Natural killer cell (primary cell): ENCODE measurements around the gene CARF. TPM values are rescaled to one million over a fixed set of nuclear protein-coding genes. Genes with fewer than 3 reads are reported as not detected.
"Not testable (repeated sequence)": the region's sequence is repeated elsewhere in the genome, so short reads cannot be mapped to it uniquely, and the experiment has no call there.

ENCODE experiments used
- ATAC-seq, 3 donors: fragments of 150-1000 bp in 2 of 3; fragments of 200-7000 bp in 1 of 3; cut with Tn5 transposase; 1 replicate in 1 of 3; 2 replicates in 2 of 3; pipeline ENCODE4 v1.10.0; 2021; ENCODE audit warnings: mild to moderate bottlenecking in 2 of 3, moderate library complexity in 2 of 3
- DNase-seq, 2 donors: peaks; one replicate each; pipeline versions ENCODE4 v3.0.0 to v3.0.0-alpha.2; 2013 to 2021; ENCODE audit warnings: mixed read lengths in 1 of 2
- H3K27ac ChIP-seq: one replicate; pipeline ENCODE4 v1.5.1; 2013; ENCODE audit warnings: mild to moderate bottlenecking, low read length
- H3K27me3 ChIP-seq: one replicate; pipeline ENCODE4 v1.6.1; 2013; ENCODE audit warnings: low read length; ENCODE audit not compliant: control insufficient read depth, insufficient read depth
- H3K36me3 ChIP-seq: one replicate; pipeline ENCODE4 v1.6.1; 2013; ENCODE audit warnings: low read length; ENCODE audit not compliant: control insufficient read depth, insufficient read depth
- H3K4me1 ChIP-seq: one replicate; pipeline ENCODE4 v1.6.1; 2013; ENCODE audit warnings: low read length; ENCODE audit not compliant: control insufficient read depth, insufficient read depth
- H3K4me3 ChIP-seq: one replicate; pipeline ENCODE4 v1.5.1; 2013; ENCODE audit warnings: low read length
- H3K9me3 ChIP-seq: one replicate; pipeline ENCODE4 v1.6.1; 2013; ENCODE audit warnings: low read length; ENCODE audit not compliant: control insufficient read depth, insufficient read depth
- H3K27ac Mint-ChIP-seq, 2 donors: one replicate each; pipeline ENCODE4 v1.8.0; 2022; ENCODE audit warnings: mild to moderate bottlenecking in 2 of 2, mixed read lengths in 2 of 2, moderate library complexity in 1 of 2
- H3K27me3 Mint-ChIP-seq, 2 donors: one replicate each; pipeline ENCODE4 v1.8.0; 2022; ENCODE audit warnings: low read depth in 2 of 2, mixed read lengths in 2 of 2
- H3K36me3 Mint-ChIP-seq: one replicate; pipeline ENCODE4 v1.8.0; 2022; ENCODE audit warnings: mixed read lengths
- H3K4me1 Mint-ChIP-seq, 2 donors: one replicate each; pipeline ENCODE4 v1.8.0; 2022; ENCODE audit warnings: mixed read lengths in 2 of 2
- H3K4me3 Mint-ChIP-seq: one replicate; pipeline ENCODE4 v1.8.0; 2022; ENCODE audit warnings: mild to moderate bottlenecking, moderate library complexity, mixed read lengths
- H3K9me3 Mint-ChIP-seq, 2 donors: one replicate each; pipeline ENCODE4 v1.8.0; 2022; ENCODE audit warnings: mixed read lengths in 2 of 2
- WGBS: methylation state at CpG from one replicate; pipeline ENCODE4 v1.1.7; 2013; ENCODE audit warnings: missing lambda C conversion rate; ENCODE audit not compliant: insufficient coverage; 5-methylcytosine and 5-hydroxymethylcytosine counted together
- intact Hi-C: fragments of 100-400 bp; cut with micrococcal nuclease; formaldehyde crosslinking; loops from one replicate; pipeline ENCODE4 v1.14.2; 2022
- total RNA-seq, 4 donors: library from RNA; stranded (reverse); fragments of 120-200 nt in 1 of 4; gene quantifications; one replicate each; pipeline versions ENCODE4 v1.2.3 to v1.2.4, GENCODE V29; 2013 to 2022
- TF ChIP-seq, protein P1 (sequence below): fragments of 200-600 bp; IDR thresholded peaks from one replicate; pipeline ENCODE4 v1.8.0; 2022; ENCODE audit warnings: antibody characterized with exemption

Gene CARF
- total RNA-seq, 3 donors from 2014 or later (not counting 1 experiment from before 2014, with no cell fraction given), result 15.7 to 18.8 (median 16.0) TPM

DNA sequence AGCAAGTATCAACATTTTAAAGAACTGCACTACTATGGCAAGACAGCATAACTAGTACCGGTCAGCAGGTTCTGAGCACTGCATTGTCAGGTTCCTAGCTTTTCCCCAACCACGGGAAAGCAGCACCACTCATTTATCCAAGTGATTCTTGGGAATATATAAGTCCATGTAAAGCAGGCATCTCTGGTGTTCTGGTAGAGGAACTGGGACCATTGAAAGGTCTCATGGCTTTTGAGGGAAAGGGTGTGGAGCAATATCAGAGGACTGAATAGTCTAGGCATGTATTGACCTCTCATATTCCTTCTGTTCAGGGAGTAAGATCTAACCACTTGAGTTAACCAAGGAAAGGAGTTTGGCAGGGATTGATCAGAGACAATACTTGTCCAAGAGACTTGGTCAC lies 34.4 kb upstream of the CARF start:
- no peak overlapping the region for H3K4me3 ChIP-seq
- H3K4me1 ChIP-seq, result no peaks in the 10 kb centered on the region
- Mint-ChIP-seq H3K4me3 (no peak overlapping the region), H3K9me3 (no peaks in the 10 kb centered on the region), H3K36me3 (no peaks in the 10 kb centered on the region), H3K27ac (no peak overlapping the region), H3K4me1 (no peaks in the 10 kb centered on the region), H3K27me3 (no peaks in the 10 kb centered on the region)
- no peaks in the 10 kb centered on the region for H3K9me3 ChIP-seq
- 100% methylated on average over 2 of the region's 2 CpGs for WGBS
- no peak overlapping the region for H3K27ac ChIP-seq
- H3K27me3 ChIP-seq, result no peaks in the 10 kb centered on the region
- intact Hi-C loops, result no loop called here
- TF ChIP-seq, protein P1, sequence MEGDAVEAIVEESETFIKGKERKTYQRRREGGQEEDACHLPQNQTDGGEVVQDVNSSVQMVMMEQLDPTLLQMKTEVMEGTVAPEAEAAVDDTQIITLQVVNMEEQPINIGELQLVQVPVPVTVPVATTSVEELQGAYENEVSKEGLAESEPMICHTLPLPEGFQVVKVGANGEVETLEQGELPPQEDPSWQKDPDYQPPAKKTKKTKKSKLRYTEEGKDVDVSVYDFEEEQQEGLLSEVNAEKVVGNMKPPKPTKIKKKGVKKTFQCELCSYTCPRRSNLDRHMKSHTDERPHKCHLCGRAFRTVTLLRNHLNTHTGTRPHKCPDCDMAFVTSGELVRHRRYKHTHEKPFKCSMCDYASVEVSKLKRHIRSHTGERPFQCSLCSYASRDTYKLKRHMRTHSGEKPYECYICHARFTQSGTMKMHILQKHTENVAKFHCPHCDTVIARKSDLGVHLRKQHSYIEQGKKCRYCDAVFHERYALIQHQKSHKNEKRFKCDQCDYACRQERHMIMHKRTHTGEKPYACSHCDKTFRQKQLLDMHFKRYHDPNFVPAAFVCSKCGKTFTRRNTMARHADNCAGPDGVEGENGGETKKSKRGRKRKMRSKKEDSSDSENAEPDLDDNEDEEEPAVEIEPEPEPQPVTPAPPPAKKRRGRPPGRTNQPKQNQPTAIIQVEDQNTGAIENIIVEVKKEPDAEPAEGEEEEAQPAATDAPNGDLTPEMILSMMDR, result no peak
- peaks cover 5% of the 10 kb centered on the region for H3K36me3 ChIP-seq
- ATAC-seq, result no peak
- DNase-seq, result no peak

DNA sequence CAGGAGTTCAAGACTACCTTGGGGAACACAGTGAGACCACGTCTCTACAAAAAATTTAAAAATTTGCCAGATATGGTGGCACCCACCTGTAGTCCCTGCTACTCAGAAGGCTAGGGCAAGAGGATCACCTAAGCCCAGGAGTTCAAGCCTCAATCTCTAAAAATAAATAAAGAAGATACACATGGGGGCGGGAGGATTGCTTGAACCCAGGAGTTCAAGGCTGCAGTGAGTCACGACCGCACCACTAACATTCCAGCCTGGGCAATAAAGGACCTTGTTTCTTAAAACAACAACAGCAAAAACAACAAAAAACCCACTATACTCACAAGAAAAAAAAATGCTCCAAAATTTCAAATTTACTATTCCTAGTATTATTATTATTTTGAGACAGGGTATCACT lies 30.5 kb upstream of the CARF start:
- H3K36me3 ChIP-seq, result peaks cover 16% of the 10 kb centered on the region
- Mint-ChIP-seq H3K4me3 (no peak overlapping the region), H3K9me3 (no peaks in the 10 kb centered on the region), H3K27me3 (no peaks in the 10 kb centered on the region), H3K4me1 (no peaks in the 10 kb centered on the region), H3K27ac (no peak overlapping the region), H3K36me3 (no peaks in the 10 kb centered on the region)
- DNase-seq, result no peak
- no peaks in the 10 kb centered on the region for H3K27me3 ChIP-seq
- no peak for ATAC-seq
- intact Hi-C loops, result no loop called here
- H3K9me3 ChIP-seq, result no peaks in the 10 kb centered on the region
- no peaks in the 10 kb centered on the region for H3K4me1 ChIP-seq
- TF ChIP-seq, protein P1, result no peak
- H3K4me3 ChIP-seq, result no peak overlapping the region
- whole genome bisulfite sequencing, result 95% methylated on average over 4 of the region's 4 CpGs
- H3K27ac ChIP-seq, result no peak overlapping the region

DNA sequence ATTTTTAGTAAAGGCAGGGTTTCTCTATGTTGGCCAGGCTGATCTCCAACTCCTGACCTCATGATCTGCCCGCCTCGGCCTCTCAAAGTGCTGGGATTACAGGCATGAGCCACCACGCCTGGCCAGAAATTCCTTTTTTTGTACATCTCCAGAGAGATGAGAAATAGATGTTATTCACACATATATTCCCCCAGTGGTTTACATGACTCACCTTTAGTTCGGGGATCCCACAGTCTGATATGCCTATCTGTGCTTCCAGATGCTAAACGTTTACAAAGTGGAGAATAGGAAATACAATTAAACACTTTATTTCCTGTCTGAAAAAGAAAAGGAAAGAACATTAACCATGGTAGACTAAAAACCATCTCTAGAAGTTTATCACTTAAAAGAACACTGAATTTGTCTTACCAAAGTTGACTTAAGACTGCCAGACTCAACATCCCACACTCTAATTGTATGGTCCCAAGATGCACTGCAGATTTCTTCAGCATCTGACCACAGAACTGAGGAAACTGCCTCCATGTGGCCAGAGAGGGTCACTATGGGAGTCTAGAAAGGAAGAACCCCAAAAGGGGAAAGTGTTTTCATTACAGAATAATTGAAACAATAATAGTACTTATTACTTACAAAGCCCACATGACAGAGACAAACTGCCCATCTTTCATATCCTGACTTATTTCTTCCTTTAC lies 27.9 kb upstream of the CARF start:
- Histone ChIP-seq H3K27me3 (no peaks in the 10 kb centered on the region), H3K9me3 (no peaks in the 10 kb centered on the region), H3K4me3 (no peak overlapping the region), H3K36me3 (peaks cover 19% of the 10 kb centered on the region), H3K4me1 (no peaks in the 10 kb centered on the region), H3K27ac (no peak overlapping the region)
- TF ChIP-seq, protein P1, result no peak
- no peak overlapping the region for H3K27ac Mint-ChIP-seq
- H3K4me1 Mint-ChIP-seq, result no peaks in the 10 kb centered on the region
- H3K9me3 Mint-ChIP-seq, result no peaks in the 10 kb centered on the region
- no peaks in the 10 kb centered on the region for H3K36me3 Mint-ChIP-seq
- ATAC-seq, result no peak
- no peak overlapping the region for H3K4me3 Mint-ChIP-seq
- WGBS, result 100% methylated on average over 3 of the region's 5 CpGs
- DNase-seq, result no peak
- H3K27me3 Mint-ChIP-seq, result no peaks in the 10 kb centered on the region
- intact Hi-C loops, result no loop called here

DNA sequence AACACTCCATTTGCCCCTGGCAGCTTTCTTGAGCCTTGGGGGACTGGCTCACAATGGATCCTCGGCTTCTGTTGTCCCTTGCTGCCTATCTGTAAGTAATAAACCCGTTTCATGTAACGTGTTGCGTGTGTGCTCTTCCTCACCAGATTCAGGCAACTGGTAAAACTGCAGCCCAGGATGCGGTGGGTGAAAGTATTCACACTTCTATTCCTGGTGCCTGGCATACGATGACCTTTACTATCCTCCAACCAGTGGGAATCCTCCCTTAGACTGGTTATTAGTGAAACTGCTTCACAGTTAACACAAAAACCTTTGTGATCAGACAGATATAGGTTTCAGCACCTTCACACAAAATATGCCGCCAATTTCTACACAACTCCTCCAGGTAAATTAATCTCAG lies 26.9 kb upstream of the CARF start:
- Mint-ChIP-seq H3K27me3 (no peaks in the 10 kb centered on the region), H3K27ac (no peak overlapping the region), H3K4me1 (no peaks in the 10 kb centered on the region), H3K9me3 (no peaks in the 10 kb centered on the region), H3K36me3 (no peaks in the 10 kb centered on the region), H3K4me3 (no peak overlapping the region)
- Histone ChIP-seq H3K27ac (no peak overlapping the region), H3K4me3 (no peak overlapping the region), H3K36me3 (peaks cover 19% of the 10 kb centered on the region), H3K9me3 (no peaks in the 10 kb centered on the region), H3K27me3 (no peaks in the 10 kb centered on the region), H3K4me1 (no peaks in the 10 kb centered on the region)
- WGBS, result 97% methylated on average over 7 of the region's 7 CpGs
- no peak for DNase-seq
- no peak for ATAC-seq
- TF ChIP-seq, protein P1, result no peak
- intact Hi-C loops, result no loop called here

DNA sequence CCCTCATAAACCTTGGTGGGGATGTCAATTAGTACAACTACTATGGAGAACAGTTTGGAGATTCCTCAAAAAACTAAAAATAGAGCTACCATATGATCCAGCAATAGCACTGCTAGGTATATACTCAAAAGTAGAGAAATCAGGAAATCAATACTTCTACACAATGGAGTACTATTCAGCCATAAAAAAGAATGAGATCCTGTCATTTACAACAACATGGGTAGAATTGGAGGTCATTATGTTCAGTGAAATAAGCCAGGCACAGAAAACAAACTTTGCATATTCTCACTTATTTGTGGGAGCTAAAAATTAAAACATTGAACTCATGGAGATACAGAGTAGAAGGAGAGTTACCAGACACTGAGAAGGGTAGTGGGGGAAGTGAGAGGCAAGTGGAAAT lies 6.6 kb upstream of the CARF start:
- intact Hi-C loops, H3K36me3 ChIP-seq, H3K4me3 Mint-ChIP-seq, DNase-seq, H3K9me3 Mint-ChIP-seq, H3K27ac ChIP-seq, H3K4me1 Mint-ChIP-seq, H3K9me3 ChIP-seq, H3K4me3 ChIP-seq, ATAC-seq, H3K27ac Mint-ChIP-seq, H3K27me3 ChIP-seq, H3K27me3 Mint-ChIP-seq, H3K36me3 Mint-ChIP-seq, H3K4me1 ChIP-seq: not testable (repeated sequence)
